DMS 273 (cell line): Measurements from ENCODE around the gene OGFOD3.
A peak's percentile ranks its signal among the peaks of the same experiment; 100 is the strongest.

Experiments used
- DNase-seq: peaks from one replicate; lab custom pipeline; 2025; ENCODE audit not compliant: unreplicated experiment; lab: John Stamatoyannopoulos, UW

Gene OGFOD3

DNA sequence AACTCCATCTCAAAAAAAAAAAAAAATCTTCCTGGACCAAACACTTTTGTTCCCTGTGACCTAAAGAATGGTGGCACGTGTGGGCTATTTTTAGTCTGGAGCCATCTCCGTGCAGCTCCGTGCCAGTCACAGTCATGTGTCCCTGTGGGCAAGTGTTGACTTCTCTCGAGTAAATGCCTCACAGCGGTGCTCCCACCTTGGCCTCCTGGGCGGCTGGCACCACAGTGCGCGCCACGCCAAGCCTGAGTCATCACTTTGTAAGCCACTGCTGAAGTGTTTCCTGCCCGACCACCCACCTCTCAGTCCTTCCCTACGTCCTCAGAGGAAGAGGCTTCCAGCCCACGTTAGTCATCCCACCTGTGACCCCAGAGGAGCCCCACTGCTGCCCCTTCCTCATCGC, 11.1 kb downstream of the OGFOD3 start:
- DNase-seq: no peak

DNA sequence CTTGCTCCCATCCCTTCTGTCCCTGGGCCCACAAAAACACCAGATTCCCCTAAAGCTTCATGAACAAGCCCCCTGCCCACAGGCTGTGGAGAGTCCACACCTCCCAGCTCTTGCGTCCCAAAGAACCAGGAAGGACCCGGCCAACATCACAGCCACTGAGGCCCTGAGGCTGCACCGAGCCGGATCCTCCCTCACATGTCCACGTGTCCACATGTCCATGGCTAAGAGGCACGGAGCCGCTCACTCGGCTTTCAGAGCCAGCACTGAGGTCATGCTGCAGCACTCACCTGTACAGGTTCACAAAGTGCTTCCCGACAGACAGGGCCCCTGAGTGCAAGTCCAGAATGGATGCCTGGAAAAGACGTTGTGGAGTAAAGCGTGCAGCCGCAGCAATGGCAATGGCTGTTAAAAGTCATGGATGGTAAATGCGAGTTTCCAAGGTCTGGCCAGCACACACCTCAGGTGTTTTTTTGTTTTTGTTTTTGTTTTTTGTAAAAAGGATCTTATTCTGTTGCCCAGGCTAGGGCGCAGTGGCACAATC, 12.2 kb downstream of the OGFOD3 start:
- DNase-seq: no peak

DNA sequence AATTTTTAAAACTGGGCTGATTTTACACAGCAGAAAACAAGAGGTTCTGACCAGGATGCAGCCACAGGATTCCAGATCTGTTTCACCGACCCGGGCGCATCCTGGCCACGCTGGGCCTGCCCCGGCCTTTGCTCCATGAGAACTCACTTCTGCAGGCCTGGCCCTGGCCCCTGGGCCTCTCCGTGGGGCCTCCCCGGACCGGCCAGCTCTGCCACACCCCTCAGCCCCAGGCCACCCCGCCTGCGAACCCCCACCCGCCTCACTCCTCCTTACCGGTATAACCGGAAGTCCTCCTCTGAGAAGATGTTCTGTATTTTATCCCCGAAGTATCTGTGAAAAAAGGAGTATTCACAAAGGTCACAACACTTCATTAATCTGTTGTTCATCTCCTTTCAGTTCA, 13.3 kb downstream of the OGFOD3 start:
- no peak for DNase-seq

DNA sequence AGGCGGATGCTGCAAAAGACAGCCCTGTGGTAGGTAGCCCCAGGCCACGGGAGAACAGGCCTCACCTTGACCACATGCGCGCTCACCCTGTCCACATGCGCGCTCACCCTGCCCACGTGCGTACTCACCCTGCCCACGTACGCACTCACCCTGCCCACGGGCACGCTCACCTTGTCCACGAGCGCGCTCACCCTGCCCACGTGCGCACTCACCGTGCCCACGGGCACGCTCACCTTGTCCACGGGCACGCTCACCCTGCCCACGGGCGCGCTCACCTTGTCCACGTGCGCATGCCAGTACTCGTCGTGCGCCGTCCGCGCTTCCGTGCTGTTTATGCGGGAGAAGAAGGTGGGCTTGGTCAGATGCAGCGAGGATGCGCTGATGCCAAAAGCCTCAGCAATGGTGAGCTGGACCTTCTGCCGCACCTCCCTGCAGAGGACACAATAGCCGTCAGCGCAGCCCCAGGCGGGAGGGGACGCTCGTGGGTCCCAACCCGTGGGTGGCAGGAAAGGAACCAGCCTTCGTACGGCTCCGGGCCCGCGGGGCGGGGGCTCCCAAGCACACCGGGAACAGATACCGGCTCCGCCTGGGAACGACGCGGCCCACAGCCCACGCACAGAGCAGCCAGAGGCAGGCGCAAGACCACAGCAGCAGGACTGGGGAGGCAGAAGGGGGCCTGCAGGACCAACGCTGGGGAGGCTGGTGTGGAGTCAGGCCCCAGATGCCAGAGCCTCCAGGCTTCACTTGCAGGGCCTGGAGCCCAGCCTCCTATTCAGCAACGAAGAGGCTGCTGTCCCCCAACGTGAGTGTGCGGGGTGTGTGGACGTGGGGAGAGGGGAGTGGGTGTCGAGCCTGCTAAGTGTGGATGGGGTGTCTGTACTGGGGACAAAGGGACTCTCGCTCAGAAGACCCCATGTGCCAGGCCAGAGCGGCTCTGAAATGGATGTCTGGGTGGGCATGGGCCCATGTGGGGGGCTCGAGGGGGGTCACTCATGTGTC, 14.4 kb downstream of the OGFOD3 start:
- DNase-seq: no peak

DNA sequence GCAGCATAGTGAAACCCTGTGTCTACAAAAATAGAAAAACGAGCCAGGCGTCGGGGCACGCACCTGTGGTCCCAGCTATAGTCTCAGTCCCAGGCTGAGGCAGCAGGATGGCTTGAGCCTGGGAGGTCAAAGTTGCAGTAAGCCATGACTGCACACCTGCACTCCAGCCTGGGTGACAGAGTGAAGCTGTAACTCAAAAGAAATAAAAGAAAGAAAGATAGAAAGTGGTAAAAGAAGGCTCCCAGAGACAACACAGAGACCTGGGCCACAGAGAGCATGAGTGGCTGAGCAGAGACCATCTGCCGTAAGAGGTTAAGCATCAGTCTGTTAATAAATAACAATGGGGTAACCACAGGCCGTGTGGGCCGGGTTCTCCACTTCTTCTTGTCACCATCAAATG, 15.5 kb downstream of the OGFOD3 start:
- DNase-seq: no peak

DNA sequence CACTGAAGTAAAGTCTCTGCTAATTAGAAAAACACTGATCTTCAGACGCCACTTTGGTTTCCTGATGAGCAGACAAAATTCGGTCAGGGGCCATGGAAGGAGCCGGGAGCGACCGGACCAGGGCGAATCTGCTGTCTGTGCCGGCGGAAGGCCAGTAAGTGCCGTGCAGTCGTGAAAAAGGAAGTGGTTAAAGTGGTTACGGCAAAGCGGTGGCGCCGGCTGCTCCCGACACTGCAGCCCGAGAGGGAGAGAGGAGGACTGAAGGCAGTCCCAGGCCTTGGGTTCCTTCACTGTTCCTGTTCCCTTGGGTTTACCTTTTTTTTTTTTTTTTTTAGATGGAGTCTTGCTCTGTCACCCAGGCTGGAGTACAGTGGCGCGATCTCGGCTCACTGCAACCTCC, 17.6 kb downstream of the OGFOD3 start:
- DNase-seq: no peak

DNA sequence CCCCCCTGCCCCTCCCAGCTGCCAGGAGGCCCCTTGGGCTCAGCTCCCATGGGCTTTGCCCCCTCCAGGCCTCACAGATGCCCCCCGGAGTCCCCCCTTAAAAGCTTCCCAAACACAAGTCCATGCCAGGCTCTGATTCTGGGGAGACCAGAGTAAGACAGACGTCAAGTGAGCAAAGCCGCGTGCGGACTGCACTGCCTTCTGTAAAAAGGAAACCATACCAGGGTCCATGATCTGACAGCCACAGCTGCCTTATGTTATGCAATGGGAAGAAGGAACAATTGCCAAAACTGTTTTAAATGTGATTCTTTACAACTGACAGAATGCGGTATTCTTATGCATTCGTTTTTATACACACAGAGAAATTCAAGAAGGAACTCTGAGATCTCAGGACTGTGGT, 18.2 kb downstream of the OGFOD3 start:
- peak; percentile 47 for DNase-seq

DNA sequence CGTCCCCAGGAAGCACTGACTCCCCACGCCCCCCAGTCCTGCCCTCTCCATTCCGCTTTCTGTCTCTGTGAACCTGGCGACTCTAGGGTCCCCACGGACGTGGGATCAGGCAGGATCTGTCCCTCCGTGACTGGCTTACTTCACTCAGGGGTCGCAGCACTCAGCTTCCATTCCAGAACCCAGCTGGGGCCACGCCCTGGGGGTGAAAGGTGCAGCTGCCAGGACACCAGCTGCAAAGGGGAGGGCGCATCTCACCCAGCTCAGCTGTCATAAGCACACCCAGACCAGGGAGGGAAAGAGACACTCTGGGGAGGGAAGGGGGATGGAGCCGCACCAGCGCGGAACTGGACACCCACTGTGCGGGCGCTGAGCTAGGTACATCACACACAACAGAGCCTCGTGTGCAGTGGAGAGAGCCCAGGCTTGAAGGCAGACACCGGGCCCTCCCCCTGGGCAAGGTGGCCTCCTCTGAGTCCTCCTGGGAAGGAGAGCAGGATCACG, 18.7 kb downstream of the OGFOD3 start:
- peak; percentile 81 for DNase-seq

DNA sequence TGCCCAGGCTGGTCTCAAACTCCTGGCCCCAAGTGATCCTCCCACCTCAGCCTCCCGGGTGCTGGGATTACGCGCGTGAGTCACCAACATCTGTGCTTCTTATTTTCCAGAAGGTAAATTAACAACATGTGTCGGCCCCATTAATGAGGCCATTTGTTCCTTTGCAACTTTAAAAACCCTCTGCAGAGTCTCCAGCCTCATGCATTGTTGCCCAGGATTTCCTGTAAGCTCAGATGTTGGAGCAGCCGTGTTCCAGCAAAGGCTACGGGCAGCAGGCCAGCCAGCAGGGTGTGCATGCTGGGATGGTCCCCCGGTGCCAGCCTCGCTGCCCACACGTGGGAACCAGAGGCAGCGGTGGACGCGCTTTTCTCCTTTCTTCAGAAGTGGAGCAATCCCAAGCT, 19.3 kb downstream of the OGFOD3 start:
- peak; percentile 97 for DNase-seq

DNA sequence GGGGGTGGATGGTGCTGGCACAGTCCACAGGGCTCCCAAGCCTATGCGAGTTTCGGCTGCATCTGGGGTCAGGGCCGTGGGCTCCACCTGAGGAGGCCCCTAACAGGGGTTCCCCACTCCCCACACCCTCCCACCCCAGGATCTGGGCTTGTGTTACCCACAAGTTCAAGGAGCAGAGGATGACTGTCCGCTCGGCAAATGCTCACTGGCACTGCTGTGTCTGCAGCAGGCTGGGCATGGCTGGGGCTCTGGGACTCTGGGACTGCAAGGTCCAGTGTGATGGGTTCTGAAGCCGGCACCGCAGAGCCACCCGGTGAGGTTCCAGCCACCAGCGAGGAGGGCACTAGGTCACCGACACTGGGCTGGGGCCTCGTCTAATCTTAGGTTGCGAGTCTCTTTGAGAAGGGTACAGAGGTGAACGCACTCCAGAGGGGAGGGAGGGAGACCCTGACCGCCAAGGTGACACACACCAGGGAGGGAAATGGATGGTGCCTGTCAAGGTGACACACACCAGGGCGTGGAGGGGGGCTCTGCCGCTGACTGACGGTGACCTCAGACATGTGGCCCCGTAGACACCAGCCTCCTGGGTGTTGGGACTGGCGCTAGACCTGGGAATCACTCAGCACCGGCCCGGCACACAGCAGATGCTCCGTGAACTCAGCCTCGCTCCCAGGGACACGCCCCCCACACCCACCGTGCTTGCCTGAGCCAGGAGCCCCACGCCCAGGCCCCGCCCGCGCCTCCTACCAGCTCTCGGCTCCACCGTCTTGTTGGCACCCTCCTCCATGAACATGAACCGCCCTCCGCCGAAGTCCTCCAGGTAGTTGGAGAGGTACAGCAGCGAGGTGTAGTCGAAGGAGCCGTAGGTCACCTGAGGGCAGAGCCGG, 20.7 kb downstream of the OGFOD3 start:
- DNase-seq: peak; percentile 43

DNA sequence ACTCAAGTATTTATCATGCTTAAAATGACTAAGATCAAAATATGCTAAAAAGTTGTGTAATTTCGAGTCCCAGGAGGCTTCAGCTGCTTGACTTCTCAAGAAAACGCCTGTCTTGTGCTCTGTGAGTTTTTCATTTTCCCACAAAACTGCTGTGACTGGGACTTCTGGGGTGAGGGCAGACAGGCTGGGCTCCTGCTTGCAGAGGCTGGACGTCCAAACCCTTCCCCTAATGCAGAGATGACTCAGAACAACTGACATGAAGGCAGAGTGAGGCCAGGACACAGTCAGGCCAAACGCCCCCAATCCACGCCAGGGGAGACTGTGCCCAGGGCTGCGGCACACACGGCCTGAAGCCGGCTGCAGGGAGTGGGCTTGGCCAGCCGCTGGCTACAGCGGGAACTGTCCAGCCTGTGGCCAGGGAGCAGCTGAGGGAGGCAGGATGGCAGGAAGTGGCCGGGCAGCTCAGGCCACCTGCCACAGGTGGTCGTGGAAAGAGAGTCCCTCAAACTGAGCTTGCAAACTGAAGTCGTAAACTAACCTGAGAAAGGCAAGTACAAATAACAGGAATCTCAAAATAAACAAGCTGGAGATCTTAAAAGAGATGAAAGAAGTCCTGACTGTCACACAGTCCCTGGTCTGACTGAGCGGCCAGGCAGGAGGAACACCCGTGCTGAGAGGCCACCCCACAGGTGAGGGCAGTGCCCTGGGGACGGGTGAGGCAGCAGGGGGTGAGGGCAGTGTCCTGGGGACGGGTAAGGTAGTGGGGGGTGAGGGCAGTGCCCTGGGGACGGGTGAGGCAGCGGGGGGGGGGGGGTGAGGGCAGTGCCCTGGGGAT, 21.6 kb downstream of the OGFOD3 start:
- DNase-seq: no peak

DNA sequence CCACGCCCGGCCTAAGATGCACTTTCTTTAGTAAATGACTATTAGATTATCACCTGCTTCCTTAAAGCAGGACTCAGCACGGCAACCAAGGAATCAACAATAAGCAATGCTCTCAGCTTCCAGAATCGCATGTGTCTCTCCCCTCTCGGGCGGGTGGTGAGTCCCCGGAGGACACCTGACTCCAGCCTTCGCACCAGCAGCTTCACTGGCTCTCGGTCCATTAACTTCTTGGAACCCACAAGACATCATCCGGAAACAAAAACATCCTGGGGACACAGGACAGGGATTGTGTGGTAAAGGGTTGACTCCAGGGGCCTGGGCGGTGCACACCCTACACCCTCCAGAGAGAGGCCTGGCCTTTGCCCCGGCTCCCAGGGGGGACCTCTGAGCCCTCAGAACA, 24.1 kb downstream of the OGFOD3 start:
- no peak for DNase-seq

DNA sequence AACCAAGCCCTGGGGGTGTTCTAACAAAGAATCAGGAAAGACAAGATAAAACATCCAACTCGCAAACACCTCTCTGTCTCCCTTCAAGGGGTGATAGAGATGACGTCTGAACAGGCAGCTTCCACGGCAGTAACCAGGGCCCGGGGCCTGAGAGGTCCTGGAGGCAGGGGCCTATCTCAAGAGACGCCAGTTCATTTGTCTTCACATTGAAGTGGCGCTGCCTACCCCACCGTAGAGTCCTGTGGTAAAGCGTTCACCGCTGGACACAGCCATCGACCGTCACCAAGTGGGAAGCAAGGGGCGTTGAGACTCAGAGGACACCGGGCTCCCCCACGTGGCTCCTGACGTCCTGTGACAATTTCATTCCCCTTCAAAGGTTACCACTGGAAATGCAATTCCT, 25.4 kb downstream of the OGFOD3 start:
- no peak for DNase-seq

DNA sequence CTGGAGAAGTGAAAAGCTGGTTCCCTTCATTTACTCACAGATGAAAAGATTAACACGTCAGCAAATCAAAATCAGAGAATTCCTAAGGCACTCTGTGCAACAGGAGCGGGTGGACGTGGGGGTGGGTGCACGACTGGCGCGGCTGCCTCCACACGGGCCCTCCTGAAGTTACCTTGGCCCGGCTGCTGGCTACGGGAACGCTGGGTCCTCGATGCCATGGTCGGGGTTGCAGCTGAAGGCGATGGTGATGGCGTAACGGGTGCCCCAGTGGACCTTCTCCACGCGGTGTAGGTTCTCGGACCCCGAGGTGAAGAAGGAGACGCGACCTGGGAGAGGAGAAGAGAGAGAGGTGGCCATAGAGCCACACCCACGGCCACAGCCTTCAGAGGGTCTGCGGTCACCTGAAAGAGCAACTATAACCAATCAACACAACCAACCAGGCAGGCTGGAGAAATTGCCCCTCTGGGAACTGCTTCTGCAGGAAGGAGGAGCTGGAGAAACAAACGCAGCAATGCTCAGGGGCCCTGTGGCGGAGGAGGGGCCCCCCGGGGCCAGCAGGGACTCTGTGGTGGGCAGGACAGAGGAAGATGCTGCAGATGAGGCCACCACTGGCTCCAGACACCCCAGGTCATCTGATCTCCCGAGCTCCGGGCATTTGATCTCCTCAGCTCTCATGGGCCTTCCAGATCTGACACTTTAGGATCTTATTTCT, 26.0 kb downstream of the OGFOD3 start:
- no peak for DNase-seq

DNA sequence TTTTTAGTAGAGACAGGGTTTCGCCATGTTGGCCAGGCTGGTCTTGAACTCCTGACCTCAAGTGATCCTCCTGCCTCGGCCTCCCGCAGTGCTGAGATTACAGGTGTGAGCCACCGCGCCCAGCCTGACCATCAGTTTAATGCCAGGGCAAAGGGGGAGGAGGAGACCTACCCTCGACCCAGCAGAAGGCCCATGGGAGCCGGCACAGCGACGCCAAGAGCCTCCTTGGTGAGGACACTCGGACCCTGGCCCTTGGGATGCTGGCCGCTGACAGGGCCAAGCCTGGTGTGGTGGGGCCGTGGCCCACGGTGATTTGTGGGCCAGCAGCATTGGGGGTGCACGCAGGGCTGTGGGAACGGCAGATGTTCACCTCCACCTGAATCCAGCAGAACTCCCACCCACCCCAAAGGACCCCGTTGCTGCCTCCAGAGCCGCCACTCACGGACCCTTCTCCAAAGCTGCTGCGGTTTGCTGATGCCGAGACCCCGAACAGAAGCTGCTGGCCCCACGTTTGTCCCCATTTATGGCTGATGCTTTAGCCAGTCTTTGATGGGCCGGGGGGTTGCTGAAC, 26.8 kb downstream of the OGFOD3 start:
- DNase-seq: no peak

DNA sequence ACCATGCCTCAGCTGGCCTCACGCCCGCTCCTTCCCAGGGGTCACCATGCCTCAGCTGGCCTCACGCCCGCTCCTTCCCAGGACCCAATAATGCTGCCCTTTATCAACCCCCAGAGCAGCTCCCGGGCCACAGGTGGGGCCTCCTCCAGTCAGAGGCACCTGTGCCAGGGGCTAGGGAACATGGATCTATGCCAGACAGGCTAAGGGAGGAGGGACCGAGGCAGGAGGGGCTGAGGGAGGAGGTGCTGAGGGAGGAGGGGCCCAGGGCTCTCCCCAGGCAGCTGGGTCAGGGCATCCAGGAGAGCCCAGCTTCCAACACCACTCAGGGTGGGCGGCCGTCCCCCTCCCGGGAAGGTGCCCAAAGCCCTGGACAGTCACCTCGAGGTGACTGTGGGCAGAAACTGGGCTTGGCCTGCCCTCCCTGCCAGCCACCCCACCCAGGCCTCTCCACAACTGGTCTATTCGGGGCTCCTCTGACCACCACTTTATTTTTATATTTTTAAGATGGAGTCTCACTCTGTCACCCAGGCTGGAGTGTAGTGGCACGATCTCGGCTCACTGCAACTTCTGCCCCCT, 27.4 kb downstream of the OGFOD3 start:
- DNase-seq: no peak

DNA sequence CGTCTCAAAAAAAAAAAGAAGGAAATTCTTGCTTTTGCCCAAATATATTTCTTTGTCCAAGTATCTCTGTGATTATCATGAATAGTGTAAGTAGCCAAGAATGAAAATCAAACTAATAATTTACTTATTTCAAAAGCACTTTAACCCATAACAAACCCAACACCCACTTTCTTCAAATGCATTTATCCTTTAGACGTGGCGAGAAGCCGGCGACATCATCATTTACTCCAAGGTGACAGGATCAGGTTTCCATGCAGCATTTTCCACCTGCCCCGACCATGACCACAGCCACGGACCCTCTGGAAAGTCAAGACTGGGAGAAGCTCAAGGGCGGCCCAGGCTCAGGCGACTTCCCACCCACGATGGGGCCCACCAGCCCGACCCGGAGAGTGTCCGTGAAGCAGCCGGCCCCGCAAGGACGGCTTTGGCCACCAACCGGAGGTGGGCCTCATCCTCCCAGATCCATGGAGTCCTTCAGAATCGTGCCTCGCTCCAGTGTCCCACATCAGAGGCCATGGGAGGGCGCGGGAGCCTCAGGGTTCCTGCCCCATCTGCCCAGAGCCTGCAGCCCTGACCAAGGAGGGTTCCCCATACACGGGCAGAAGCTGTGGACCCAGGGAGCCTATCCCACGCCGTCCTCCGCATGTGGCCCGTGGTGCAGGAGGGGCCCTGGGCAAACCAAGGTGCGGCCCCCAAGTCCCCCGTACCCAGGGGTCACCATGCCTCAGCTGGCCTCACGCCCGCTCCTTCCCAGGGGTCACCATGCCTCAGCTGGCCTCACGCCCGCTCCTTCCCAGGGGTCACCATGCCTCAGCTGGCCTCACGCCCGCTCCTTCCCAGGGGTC, 28.1 kb downstream of the OGFOD3 start:
- DNase-seq: no peak

DNA sequence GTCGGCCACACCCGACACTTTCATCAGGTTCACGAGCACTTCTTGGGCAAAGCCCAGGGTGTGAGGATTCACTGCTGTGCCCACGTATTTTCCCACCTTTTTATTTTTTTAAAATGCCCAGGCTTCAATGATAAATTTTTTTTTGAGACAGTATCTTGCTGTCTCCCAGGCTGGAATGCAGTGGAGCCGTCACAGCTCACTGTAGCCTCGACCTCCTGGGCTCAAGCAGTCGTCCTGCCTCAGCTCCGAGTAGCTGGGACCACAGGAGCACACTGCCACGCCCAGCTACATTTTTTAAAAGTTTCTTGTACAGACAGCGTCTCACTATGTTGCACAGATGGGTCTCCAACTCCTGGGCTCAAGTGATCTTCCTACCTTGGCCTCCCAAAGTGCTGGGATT, 29.0 kb downstream of the OGFOD3 start:
- DNase-seq: peak; percentile 73
